Activated gamma-delta T cell (primary cell): ENCODE measurements around the gene SORCS2.

ENCODE experiments used
- DNase-seq: peaks from one replicate; lab custom pipeline; 2025; lab: John Stamatoyannopoulos, UW

Gene SORCS2

DNA sequence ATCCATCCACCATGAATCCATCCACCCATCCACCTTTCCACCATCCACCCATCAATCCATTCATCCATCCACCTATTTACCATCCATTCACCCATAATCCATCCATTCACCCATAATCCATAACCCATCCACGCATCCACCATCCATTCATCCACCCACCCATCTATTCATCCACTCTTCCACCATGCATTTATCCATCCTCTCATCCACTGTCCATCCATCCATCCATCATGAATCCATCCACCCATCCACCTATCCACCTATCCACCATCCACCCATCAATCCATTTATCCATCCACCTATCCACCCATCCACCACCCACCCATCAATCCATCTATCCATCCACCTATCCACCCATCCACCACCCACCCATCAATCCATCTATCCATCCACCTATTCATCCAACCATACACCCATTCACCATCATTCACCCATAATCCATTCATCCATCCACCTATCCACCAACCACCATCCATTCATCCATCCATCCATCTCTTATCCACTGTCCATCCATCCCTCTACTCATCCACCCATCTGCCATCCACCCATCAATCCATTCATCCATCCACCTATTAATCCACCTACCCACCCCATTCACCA lies 422.1 kb downstream of the SORCS2 start:
- no peak for DNase-seq

DNA sequence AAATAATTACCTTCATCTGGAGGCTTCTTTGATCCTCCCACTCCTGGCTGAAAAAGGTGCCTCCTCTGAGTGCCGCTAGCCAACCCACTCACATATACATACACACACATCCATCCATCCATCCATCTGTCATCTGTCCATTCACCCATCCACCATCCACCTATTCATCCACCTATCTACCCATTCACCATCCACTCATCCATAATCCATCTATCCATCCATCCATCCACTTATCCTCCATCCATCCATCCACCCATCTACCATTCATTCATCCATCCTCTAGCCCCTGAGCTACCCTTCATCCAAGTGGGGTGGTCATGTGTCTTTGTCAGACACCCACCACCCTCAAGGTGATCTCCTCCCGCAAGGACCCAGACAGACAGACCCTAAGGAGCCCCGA lies 423.9 kb downstream of the SORCS2 start:
- no peak for DNase-seq

DNA sequence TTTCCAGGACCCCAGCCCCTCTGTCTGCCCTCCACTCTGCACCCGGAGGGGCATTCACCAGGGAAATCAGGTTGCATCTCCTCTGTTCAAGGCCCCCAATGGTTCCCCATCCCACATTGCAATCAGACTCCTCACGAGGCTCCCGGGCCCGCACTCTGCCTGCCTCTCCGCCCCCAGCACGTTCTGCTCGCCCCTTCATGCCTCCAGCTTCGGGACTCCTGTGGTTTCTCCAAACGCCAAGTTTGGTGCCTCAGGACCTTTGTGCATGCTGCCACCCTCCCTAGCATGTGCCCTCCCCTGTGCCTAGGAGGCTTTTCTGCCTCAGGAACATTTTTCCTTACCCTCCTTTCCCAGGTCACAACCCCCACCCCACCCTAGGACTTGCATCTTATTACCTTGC lies 426.0 kb downstream of the SORCS2 start:
- DNase-seq = no peak

DNA sequence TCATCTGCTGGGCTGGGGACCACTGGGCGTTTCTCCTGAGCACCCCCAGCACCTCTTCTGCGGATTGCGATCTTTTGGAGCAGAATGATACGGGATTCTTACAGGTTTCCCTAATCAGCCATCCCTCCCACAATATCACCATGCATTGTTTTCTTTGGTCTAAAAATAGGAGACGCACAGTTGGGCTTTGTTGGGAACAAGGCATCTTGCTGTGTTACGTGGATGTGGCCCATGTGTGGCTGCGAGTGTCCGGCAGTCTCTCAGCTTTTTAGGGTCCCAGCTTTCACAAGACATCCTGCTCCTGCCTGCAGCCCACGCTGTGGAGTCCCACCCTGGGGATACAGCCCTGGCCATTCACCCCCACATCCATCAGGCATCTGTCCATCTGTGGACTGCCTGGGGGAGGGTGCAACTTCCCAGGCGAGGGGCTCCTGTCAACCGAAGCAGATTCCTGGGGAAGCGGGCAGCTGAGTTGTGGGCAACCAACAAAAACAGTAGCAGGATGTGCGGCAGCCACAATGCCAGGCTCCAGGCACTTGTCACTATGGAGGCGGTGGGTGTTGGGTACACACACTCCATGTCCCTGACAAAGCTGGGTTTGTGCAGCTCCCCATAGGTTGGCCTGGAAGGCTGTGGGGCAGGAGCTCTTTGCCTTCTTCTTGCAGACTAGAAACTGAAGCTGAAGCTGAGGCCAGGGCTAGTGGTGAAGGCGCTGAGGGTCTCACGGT lies 427.9 kb downstream of the SORCS2 start:
- no peak for DNase-seq

DNA sequence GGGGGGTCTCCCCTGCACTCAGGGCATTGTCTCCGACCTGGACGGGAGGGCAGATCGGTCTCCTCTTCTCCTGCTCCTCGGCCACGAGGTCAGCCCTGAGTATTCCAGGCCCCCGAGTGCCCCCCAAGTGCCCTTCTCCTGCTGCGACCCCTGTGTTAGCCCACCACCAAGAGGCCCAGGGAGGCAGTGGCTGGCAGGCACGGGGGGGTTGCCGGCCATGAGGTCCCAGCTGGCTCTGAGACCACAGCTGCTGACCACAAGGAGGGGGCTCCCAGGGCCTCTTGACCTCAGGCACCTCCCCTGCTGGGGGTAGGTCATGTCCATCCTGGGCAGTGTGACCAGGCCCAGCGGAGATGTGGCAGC lies 428.5 kb downstream of the SORCS2 start:
- no peak for DNase-seq

DNA sequence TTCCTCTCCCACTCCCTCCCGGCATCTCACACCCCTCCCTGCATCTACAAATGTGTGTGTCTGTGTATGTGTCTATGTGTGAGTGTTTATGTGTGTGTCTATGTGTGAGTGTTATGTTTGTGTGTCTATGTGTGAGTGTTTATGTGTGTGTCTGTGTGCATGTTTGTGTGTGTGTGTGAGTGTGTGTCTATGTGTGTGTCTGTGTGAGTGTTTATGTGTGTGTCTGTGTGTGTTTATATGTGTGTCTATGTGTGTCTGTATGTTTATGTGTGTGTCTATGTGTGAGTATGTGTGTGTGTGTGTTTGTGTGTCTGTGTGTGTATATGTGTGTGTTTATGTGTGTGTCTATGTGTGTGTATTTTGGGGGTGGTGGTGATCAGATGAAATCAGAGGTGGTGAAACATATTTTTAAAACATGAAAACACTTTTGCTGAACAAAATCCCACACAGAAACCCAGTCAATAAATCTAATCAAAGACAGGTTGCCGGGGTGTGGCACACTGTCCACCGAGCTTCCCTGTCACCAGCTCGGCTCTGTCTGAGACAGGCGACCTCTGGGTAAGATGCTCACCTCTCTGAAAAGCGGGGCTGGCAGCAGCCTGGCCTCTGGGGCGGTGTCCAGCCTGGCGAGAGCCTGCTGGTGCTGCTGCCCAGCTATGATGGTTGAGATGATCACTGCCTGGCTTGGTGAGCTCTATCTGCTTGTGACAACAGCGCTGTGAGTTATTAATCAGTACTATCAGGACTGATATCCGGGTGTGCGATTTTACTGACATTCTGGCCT lies 429.1 kb downstream of the SORCS2 start:
- DNase-seq = no peak

DNA sequence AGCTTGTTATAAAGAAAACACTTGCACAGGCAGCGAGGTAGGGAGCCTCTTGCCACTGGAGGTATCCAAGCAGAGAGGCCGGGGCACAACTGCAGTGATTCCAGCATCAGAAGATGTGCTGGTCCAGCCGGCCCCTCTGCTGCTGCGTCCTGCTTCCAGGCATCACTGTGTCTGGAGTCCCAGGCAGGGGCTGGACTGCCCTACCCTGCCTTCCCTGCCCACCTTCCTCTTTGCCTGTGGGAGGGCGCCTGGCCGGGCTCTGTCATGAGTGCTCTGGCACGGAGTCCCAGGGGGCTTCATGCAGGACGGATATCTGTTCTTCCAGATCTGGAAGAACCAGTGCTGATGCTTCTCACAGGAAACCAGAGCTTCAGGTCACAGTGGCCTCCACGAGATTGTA lies 430.0 kb downstream of the SORCS2 start:
- no peak for DNase-seq

DNA sequence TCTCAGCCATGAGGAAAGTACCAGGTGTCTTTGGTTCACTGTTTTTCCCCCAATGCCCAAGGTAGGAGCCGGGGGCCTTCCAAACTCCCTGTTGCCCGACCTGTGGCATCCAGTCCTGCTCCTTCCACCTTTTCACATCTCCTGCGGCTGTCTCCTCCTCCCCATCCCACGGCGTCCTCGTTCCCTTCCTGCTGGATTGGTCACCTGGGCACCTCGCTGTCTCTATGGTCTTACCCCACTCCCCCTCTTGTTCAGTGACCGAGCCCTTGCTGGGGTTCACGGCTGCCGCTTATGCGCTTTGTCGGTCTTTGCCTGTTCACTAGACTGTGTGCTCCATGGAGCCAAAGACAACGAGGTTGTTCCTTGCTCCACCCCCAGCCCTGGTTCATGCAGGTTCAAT lies 431.1 kb downstream of the SORCS2 start:
- no peak for DNase-seq

DNA sequence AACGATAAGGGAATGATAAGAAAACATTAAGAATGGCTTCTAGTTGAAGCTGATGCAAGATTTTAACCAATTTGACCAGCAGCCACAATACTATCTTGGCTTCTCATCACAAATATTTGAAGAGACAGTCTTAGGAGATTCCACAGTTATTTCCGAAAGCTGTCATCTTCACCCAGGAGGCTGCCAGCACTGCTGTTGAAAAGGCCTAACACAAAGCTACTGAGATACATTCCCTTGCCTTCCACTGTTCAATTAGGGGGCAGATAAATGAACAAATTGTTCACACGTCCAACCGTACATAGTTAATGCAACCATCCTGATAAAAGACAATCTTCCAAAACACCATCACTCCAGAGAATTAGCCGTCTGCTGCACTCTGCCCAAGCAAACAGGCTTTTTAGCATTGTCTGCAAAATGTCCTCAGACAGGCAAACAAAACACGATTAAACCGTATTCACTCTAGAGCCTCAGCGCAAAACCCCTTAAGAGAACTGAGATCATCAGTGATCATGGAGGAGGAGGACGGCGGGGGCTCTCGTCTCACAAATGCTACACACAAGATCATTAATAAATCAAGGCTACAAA lies 432.1 kb downstream of the SORCS2 start:
- no peak for DNase-seq

DNA sequence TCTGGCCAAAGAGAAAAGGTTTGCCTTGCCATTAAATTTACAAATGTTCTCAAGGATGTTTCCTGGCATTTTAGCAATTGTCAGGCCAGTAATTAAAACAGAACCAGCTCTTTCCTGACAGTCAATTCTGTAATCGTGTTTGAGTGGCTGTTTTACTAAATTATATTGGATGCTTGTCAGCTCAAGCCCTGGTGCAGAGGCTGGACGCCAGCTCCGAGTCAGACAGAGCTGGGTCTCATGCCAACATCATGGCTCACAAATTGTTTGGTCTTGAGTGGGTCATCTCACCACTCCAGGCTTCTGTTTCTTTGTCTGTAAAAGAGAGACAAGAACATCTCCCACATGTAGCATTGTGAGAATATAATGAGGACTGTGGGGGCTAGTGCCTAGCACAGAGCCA lies 432.7 kb downstream of the SORCS2 start:
- DNase-seq = no peak

DNA sequence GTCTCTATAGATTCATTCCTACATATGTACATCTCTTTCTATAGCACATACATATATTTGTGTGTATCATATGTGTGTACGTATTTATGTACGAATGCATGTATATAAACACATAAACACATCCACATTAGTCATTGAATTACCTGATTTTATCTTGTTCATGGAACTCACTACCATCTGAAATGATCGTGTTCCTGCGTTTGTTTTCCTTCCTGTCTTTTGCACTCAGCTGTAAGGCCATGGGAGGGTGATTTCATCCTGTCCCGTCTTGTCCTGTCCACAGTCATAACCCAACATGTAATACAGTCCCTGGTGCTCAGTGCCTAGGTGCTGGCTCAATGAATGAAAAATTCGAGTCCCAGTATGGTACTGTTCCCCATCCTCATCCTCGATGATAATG lies 434.2 kb downstream of the SORCS2 start:
- DNase-seq = no peak

DNA sequence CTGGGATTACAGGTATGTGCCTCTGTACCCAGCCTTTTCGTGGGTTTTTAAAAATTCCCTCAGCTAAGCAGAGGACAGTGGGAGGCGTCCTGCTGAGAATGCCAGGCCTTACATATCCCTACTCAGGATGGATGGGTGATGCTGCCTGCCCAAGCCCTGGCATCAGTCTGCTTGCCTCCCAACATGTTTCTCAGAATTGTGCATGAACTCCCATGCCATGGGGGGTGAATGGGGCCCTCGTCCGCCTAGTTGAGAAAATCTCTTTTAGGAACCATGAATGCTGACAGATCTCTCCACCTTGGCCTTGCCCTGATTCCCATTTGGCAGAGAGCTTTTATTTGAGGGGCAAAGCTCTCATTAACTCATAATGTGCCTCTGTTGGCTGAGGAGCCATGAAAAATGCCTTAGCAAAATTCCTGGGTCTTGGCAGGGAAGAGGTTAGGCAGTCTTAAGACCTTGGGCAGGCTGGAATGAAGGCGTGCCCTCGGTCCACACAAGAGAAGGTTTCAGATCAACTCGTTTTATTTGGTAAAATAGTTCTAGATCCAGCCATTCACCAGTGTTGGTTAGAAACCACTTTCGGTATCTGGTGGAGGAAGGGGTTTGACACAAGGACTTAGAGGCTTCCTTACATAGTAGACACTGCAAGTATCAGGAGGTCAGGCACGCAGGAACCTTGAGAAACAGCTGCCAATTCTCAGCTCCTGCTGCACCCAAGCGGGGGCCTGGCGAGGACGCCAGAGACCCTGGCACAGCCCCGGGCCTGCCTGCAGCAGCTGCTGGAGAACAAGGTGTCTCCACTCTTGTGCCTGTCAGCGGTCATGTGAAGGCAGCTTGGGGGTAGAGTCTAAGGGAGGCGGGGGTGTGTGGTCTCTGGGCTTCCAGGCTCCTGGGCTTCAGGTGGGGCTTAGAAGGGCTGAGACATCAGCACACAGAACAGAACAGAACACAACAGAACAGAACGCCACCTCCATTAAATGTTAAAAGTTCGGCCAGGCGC lies 435.2 kb downstream of the SORCS2 start:
- no peak for DNase-seq

DNA sequence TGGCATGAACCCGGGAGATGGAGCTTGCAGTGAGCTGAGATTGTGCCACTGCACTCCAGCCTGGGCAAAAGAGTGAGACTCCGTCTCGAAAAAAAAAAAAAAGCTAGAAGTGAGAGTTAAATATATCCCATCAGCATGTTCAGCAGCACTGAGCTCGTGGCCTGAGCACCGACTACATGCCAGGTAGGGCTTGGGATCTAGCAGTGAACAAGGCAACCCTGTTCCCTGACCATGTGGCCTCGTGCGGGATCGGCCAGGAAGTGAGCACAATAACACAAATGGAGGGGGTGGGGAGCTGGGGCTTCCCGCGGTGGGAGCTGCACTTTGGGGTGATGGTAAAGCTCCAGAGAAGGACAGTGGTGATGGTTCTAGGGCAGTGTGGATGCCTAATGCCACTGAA lies 436.1 kb downstream of the SORCS2 start:
- DNase-seq = no peak

DNA sequence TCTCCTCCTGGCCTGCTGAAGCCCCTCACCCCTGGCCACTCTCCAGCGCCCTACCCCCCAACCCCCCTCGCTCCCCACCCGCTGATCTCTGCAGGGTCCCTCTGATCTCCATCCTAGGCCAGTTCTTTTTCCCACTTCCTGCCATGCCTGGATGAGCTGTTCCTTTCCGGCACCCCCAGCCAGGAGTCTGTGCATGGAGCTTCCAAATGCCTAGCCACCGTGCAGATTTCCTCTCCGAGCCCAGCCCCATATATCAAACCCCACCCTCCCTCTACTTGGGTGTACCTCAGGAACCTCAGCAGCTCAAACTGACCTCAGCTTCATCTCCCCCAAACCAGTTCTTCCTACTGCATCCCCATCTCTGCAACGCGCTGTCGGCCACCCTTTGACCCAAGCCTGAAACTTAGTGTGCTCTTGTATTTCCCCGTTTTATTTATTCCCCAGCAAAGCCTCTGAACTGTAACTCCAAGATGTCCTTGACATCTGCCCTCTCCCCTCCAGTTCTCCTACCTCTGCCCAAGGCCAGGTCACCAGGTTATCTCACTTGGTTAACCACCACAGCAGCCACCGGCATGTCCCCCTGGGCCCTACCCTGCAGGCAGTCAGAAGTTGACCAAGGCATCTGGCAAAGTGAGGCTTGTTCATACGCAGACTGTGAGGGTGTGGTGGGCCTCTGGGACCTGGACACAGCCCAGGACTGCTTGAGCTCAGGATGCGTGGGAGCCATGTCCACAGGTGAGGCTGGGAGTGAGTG lies 437.3 kb downstream of the SORCS2 start:
- no peak for DNase-seq

DNA sequence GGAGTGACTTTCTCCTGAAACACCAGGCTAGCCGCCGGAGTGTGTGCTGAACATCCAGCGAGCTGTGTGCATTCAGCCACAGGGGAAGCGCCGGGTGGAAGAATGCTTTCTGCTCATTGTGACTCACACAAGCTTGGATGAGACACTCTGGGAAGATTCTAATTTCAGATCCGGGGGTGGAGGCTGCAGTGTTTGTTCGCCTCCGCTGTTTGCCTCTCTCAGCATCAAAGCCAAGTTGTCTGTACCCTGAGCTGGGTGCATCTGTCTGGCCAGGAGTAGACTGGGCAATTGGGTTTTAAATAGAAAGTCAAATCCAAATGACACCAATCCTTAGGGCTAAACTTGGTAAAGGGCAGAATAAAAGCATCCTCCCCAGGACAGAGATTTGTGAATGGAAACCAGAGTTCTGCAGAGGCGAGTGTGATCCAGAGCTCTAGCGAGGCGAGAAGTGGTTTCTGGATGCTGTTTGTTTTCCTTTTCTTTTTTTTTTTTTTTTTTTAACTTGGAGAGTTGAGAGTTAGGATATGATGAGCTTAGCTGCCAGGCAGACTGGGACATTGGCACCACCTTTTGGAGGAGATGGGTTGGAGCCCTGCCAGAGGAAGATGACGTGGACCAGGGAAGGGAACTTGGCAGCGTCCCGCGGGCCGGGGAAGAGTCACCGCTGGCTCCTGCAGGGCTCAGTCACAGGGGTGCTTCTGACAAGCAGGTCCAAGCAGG lies 438.4 kb downstream of the SORCS2 start:
- no peak for DNase-seq

DNA sequence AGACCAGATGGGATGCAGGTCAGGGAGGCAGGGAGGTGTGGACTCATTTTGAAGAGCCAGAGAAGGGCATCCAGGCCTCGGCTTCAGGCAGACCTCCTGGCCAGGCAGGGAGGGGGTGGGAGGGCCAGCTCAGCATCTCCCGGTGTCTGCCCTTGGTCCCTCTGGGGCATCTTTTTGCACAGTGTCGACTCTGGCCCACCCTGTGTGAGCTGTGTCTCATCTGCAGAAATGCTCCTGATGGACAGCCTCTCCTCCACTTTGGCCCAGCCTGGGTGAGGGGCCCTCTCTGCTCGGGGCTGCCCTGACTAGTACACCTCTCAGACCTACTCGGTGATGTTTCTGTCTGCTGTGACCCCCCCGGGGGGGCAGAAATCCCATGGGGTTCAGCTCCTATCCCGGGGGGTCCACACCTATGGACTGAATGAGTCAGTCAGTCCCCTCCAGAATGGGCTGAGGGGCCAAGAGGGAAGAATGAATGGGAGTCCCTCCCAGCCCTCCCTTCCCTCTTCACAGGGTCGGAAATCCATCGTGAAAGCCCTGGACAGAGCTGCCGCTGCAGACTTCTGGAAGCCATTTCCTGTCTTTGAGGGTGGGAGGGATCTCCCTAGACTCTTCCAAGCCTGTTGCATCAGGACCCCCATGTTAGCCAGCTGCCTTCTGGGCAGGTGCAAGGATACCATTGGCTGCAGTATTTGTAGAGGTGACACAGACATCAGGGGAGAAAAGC lies 439.1 kb downstream of the SORCS2 start:
- no peak for DNase-seq

DNA sequence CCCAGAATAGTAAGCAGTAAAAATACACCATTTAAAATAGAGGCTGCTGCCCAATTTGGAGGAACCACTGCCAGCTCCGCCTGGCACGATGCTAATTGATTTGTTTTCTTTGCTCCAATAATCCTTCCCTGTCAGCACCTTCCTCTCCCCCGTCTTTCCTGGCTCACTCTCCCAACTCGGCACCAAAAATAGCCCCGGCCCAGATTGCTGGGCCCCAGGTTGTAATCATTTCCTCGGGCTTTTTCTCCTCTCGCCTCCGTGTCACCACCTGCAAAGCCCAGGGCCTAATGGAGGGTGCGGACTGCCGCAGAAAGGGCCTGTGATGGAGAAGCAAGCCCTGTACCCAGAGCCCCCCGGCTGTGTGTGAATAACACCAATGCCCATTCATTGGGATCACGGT lies 440.0 kb downstream of the SORCS2 start:
- DNase-seq = no peak

DNA sequence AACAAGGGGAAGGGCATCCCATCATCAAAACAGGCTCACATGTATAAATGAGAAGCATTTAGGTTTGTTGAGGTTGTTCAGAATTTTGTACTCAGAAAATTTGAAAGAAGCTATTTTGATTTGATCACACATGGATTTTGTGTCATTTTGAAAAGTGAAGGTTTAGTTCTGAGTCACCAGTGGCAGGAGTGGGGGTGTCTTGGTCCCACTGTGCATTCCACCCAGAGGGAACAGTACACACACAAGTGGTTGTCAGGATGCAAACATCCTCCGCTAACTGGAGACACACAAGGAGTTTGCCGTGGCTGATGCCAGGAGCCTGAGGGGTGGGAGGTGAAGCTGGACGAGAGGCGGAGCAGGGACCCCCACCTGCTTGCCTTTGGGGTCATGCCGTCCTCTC lies 440.6 kb downstream of the SORCS2 start:
- DNase-seq = no peak

DNA sequence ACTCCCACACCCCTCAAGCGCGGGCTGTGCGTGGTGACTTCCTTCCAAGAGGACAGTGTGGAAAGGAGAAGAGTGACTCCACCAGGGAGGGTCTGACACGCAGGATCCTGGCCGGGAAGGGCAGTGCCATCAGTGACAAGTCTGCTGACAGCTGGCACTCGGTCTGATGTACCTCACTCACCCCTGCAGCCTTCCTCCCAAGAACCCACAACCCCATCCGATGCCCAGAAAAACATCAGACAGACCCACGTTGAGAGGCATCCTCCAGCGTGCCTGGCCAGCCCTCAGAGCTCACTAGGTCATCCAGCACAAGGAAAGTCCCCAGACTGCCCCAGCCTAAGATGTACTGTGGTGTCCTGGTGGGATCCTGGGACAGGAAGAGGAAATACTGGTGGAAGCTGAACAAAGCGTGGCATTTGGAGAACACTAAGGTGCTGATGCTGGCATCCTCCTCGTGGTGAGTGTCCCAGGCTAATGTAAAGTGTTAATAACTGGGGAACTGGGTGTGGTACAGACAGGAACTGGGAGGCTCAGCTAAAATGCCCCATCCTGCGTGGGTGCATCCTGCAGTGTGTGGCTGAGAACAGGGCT lies 442.4 kb downstream of the SORCS2 start:
- no peak for DNase-seq
